Heart left ventricle (tissue), 16 donors: ENCODE results near the gene FAM222A. TPM values are rescaled to one million over a fixed set of nuclear protein-coding genes. Genes with fewer than 3 reads are reported as not detected.

Experiments
- ATAC-seq, 4 donors: fragments of 200-7000 bp; cut with Tn5 transposase; one replicate each; pipeline ENCODE4 v1.9.1; 2020 to 2022; ENCODE audit warnings: moderate library complexity in 4 of 4, mild to moderate bottlenecking in 3 of 4, moderate number of reproducible peaks in 1 of 4
- DNase-seq, 5 donors: peaks; one replicate each; pipeline ENCODE4 v3.0.0-alpha.2; 2020
- H3K27ac ChIP-seq, 12 donors: fragments of 200-600 bp; sonication (generic) in 4 of 12; one replicate each; pipeline versions ENCODE4 v1.5.0 to v1.8.0; 2016 to 2022; ENCODE audit warnings: mild to moderate bottlenecking in 2 of 12
- H3K27me3 ChIP-seq, 9 donors: fragments of 200-600 bp; sonication (generic) in 2 of 9; one replicate each; pipeline versions ENCODE4 v1.5.1 to v1.8.0; 2016 to 2022; ENCODE audit warnings: mild to moderate bottlenecking in 3 of 9
- H3K36me3 ChIP-seq, 9 donors: fragments of 200-600 bp; sonication (generic) in 2 of 9; one replicate each; pipeline versions ENCODE4 v1.5.0 to v1.8.0; 2018 to 2022; ENCODE audit warnings: mild to moderate bottlenecking in 2 of 9
- H3K4me1 ChIP-seq, 12 donors: fragments of 200-600 bp; sonication (generic) in 4 of 12; one replicate each; pipeline versions ENCODE4 v1.5.0 to v1.8.0; 2016 to 2022; ENCODE audit warnings: mild to moderate bottlenecking in 3 of 12
- H3K4me3 ChIP-seq, 12 donors: fragments of 200-600 bp; sonication (generic) in 4 of 12; one replicate each; pipeline versions ENCODE4 v1.5.0 to v1.8.0; 2017 to 2022; ENCODE audit warnings: mild to moderate bottlenecking in 9 of 12, moderate library complexity in 4 of 12
- H3K9me3 ChIP-seq, 12 donors: fragments of 200-600 bp; sonication (generic) in 4 of 12; one replicate each; pipeline versions ENCODE4 v1.5.0 to v1.8.0; 2016 to 2022; ENCODE audit warnings: mild to moderate bottlenecking in 1 of 12
- CTCF ChIP-seq, 12 donors: fragments of 200-600 bp; sonication (generic) in 4 of 12; IDR thresholded peaks; one replicate each; pipeline versions ENCODE4 v1.5.0 to v1.8.0; 2018 to 2022; ENCODE audit warnings: antibody characterized with exemption in 12 of 12, mild to moderate bottlenecking in 5 of 12
- POLR2A ChIP-seq, 2 donors: fragments of 450-650 bp; IDR thresholded peaks; one replicate each; pipeline ENCODE4 v1.6.1; 2017; ENCODE audit warnings: antibody characterized with exemption in 2 of 2, mild to moderate bottlenecking in 2 of 2, moderate library complexity in 2 of 2
- WGBS, 4 donors: extraction: QIAGEN DNeasy Blood & Tissue Kit in 2 of 4; methylation state at CpG; one replicate each; pipeline versions ENCODE4 v1.1.5 to v1.1.7; 2013 to 2018; 5-methylcytosine and 5-hydroxymethylcytosine counted together
- intact Hi-C, 10 donors: fragments of 100-400 bp; cut with DNase I; formaldehyde crosslinking; loops; one replicate each; pipeline versions ENCODE4 v1.11.1 to v1.14.2; 2022
- polyA plus RNA-seq, 2 donors: library from polyadenylated mRNA; stranded (reverse); fragments of 200-250 nt; gene quantifications; one replicate each; pipeline ENCODE4 v1.2.3, GENCODE V29; 2013
- total RNA-seq, 9 donors: library from RNA; depleted of rRNA in 2 of 9; stranded (reverse); fragments of >200 nt in 2 of 9; fragmentation: NEBNext Ultra II Directional in 3 of 9; extraction: Animal tissue kit (Norgen Biotek cat#: 25700) in 3 of 9; gene quantifications; one replicate each; pipeline versions ENCODE4 v1.1.0 to v1.2.4, GENCODE V29; 2016 to 2023
- donor health status: ischemic (EF 13 %, LVEDD 7.1; RV severe dilation, severe dysfunction).
- donor health status: healthy with polysubstance abuse.
- donor health status: DM: no; HTN: yes; CAD: no.
- donor health status: DM: no; HTN: no; CAD: no.
- donor health status: ischemic (EF 25% LVEDD 6.9; RV normal size, moderate dysfunction).
- donor health status: ischemic (EF 25% LVEDD 5.7; RV mildly dilated, moderate dysfunction).
- donor health status: healthy.
- donor health status: DM: yes; HTN: yes; CAD: no.
- donor health status: ischemic (EF 35%, LVEDD 5.7; RV mildly dilated, moderate dysfunction).
- donor health status: nonischemic (EF 11% LVEDD 7.7; RV severe dilation, severe dysfunction).
- donor health status: DM: yes; HTN: yes; CAD: no.
- donor health status: PGD.
- donor health status: ischemic (EF 29% LVEDD 5.4; RV normal size, mild dysfunction).
- donor health status: nonischemic (EF 23%, LVEDD 6.1; RV moderate dilation, normal function).

The FAM222A gene
- total and polyA plus RNA-seq, 11 donors = 3.5 to 45.8 (median 10.2) TPM

- DNase-seq (peak in 4 of 5 donors; percentile 11 to 38 (median 16)), ATAC-seq (no peak)
- WGBS, 4 donors = 69 to 85% (median 83%) methylated on average over 19 to 21 of the region's 21 CpGs
- H3K27me3 ChIP-seq = peaks cover 0 to 6% (median 0%) of the 10 kb centered on the region in 9 donors
- intact Hi-C loops = no loop called here
- H3K4me1 ChIP-seq = peaks cover 0 to 20% (median 4%) of the 10 kb centered on the region in 12 donors
- no peaks in the 10 kb centered on the region for H3K36me3 ChIP-seq
- H3K9me3 ChIP-seq = no peaks in the 10 kb centered on the region
- TF ChIP-seq CTCF (IDR thresholded peaks at IDR 0.05) (no peak), POLR2A (IDR thresholded peaks at IDR 0.05) (no peak)
- no peak overlapping the region for H3K4me3 ChIP-seq
- H3K27ac ChIP-seq = no peak overlapping the region
These were observed 19.0 kb downstream of the FAM222A start for GRCh38 chr12:109732321-109733305.

- intact Hi-C loops = no loop called here
- ATAC-seq = peak in 1 of 4 donors; percentile 37
These were observed 20.8 kb downstream of the FAM222A start for GRCh38 chr12:109734219-109735000.

GRCh38 chr12:109735051-109735521 lies 21.5 kb downstream of the FAM222A start:
- Histone ChIP-seq H3K27me3 (peaks cover 0 to 6% (median 0%) of the 10 kb centered on the region in 9 donors), H3K36me3 (no peaks in the 10 kb centered on the region), H3K4me3 (no peak overlapping the region), H3K9me3 (no peaks in the 10 kb centered on the region), H3K4me1 (peaks cover 0 to 20% (median 5%) of the 10 kb centered on the region in 12 donors), H3K27ac (no peak overlapping the region)
- WGBS, 4 donors = 54 to 63% (median 58%) methylated on average over 12 of the region's 12 CpGs
- TF ChIP-seq POLR2A (IDR thresholded peaks at IDR 0.05) (no peak), CTCF (IDR thresholded peaks at IDR 0.05) (no peak)
- peak; percentile 3 to 26 (median 11) for DNase-seq
- peak in 1 of 4 donors; percentile 39 for ATAC-seq
- intact Hi-C loops = no loop called here

More at GRCh38 chr12:109734219-109735000, 20.8 kb downstream of the FAM222A start:
- Histone ChIP-seq H3K27ac (no peak overlapping the region), H3K4me1 (peaks cover 0 to 20% (median 4%) of the 10 kb centered on the region in 12 donors), H3K27me3 (peaks cover 0 to 6% (median 0%) of the 10 kb centered on the region in 9 donors), H3K4me3 (peak overlapping the region in 1 of 12 donors; percentile 24), H3K9me3 (no peaks in the 10 kb centered on the region), H3K36me3 (no peaks in the 10 kb centered on the region)
- DNase-seq = peak; percentile 19 to 51 (median 28)
- no peak for TF ChIP-seq CTCF (IDR thresholded peaks at IDR 0.05)
- 38 to 47% (median 41%) methylated on average over 22 of the region's 22 CpGs for WGBS, 4 donors
